ENCODE results near the gene AUTS2. TPM values are rescaled to one million over a fixed set of nuclear protein-coding genes. Genes with fewer than 3 reads are reported as not detected.

AUTS2 gene
- total RNA-seq, 1 experiment from 2014 or later, result 50.0 TPM

DNA sequence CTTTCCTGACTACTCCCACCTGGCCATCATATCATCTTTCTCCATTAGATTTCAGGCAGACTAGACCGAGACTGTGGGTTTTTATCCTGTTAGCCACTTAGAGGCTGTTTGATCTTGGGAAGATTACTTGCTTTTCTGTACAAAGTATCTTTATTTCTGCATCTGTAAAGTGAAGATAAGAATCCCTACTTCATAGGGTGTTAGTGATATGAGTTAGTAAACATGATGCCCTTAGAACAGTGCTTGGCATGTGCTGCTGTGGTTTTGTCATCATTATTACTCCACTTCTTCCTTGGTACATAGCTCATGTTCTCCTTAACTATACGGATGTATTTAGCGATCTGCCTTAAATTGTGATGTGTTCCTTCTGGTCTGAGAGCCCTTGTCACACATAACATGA is 165.2 kb downstream of the AUTS2 start:
- Mint-ChIP-seq H3K4me3 (no peak overlapping the region), H3K36me3 (no peaks in the 10 kb centered on the region), H3K27ac (no peak overlapping the region), H3K4me1 (peaks cover 9% of the 10 kb centered on the region), H3K27me3 (ENCODE audit: low read depth) (no peaks in the 10 kb centered on the region; the same call in 1 of the 2 replicates), H3K9me3 (no peaks in the 10 kb centered on the region)
- no peak for DNase-seq (ENCODE audit: low spot score)
- TF ChIP-seq, protein P1, sequence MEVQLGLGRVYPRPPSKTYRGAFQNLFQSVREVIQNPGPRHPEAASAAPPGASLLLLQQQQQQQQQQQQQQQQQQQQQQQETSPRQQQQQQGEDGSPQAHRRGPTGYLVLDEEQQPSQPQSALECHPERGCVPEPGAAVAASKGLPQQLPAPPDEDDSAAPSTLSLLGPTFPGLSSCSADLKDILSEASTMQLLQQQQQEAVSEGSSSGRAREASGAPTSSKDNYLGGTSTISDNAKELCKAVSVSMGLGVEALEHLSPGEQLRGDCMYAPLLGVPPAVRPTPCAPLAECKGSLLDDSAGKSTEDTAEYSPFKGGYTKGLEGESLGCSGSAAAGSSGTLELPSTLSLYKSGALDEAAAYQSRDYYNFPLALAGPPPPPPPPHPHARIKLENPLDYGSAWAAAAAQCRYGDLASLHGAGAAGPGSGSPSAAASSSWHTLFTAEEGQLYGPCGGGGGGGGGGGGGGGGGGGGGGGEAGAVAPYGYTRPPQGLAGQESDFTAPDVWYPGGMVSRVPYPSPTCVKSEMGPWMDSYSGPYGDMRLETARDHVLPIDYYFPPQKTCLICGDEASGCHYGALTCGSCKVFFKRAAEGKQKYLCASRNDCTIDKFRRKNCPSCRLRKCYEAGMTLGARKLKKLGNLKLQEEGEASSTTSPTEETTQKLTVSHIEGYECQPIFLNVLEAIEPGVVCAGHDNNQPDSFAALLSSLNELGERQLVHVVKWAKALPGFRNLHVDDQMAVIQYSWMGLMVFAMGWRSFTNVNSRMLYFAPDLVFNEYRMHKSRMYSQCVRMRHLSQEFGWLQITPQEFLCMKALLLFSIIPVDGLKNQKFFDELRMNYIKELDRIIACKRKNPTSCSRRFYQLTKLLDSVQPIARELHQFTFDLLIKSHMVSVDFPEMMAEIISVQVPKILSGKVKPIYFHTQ (CRISPR knock-in tag; IDR thresholded peaks at IDR 0.05), result no peak
- TF ChIP-seq NFE2L1 (CRISPR knock-in tag; IDR thresholded peaks at IDR 0.05) (no peak), MXD4 (CRISPR knock-in tag; IDR thresholded peaks at IDR 0.05; ENCODE audit: borderline replicate concordance) (no peak), RELA (CRISPR knock-in tag; IDR thresholded peaks at IDR 0.05; ENCODE audit: borderline replicate concordance) (no peak), ZNF317 (CRISPR knock-in tag; IDR thresholded peaks at IDR 0.05; ENCODE audit: borderline replicate concordance, low read depth) (no peak), HMGA2 (CRISPR knock-in tag; IDR thresholded peaks at IDR 0.05) (no peak), FOXK1 (CRISPR knock-in tag; IDR thresholded peaks at IDR 0.05) (no peak), ZNF671 (CRISPR knock-in tag; IDR thresholded peaks at IDR 0.05) (no peak), ZNF232 (CRISPR knock-in tag; IDR thresholded peaks at IDR 0.05) (no peak), SMAD3 (CRISPR knock-in tag; IDR thresholded peaks at IDR 0.05; ENCODE audit: borderline replicate concordance) (no peak), GRHL2 (CRISPR knock-in tag; IDR thresholded peaks at IDR 0.05; ENCODE audit: insufficient replicate concordance, severe bottlenecking) (no peak)
- TF ChIP-seq, protein P2, sequence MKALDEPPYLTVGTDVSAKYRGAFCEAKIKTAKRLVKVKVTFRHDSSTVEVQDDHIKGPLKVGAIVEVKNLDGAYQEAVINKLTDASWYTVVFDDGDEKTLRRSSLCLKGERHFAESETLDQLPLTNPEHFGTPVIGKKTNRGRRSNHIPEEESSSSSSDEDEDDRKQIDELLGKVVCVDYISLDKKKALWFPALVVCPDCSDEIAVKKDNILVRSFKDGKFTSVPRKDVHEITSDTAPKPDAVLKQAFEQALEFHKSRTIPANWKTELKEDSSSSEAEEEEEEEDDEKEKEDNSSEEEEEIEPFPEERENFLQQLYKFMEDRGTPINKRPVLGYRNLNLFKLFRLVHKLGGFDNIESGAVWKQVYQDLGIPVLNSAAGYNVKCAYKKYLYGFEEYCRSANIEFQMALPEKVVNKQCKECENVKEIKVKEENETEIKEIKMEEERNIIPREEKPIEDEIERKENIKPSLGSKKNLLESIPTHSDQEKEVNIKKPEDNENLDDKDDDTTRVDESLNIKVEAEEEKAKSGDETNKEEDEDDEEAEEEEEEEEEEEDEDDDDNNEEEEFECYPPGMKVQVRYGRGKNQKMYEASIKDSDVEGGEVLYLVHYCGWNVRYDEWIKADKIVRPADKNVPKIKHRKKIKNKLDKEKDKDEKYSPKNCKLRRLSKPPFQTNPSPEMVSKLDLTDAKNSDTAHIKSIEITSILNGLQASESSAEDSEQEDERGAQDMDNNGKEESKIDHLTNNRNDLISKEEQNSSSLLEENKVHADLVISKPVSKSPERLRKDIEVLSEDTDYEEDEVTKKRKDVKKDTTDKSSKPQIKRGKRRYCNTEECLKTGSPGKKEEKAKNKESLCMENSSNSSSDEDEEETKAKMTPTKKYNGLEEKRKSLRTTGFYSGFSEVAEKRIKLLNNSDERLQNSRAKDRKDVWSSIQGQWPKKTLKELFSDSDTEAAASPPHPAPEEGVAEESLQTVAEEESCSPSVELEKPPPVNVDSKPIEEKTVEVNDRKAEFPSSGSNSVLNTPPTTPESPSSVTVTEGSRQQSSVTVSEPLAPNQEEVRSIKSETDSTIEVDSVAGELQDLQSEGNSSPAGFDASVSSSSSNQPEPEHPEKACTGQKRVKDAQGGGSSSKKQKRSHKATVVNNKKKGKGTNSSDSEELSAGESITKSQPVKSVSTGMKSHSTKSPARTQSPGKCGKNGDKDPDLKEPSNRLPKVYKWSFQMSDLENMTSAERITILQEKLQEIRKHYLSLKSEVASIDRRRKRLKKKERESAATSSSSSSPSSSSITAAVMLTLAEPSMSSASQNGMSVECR (CRISPR knock-in tag; IDR thresholded peaks at IDR 0.05; ENCODE audit: borderline replicate concordance), result no peak
- TF ChIP-seq, protein P3, sequence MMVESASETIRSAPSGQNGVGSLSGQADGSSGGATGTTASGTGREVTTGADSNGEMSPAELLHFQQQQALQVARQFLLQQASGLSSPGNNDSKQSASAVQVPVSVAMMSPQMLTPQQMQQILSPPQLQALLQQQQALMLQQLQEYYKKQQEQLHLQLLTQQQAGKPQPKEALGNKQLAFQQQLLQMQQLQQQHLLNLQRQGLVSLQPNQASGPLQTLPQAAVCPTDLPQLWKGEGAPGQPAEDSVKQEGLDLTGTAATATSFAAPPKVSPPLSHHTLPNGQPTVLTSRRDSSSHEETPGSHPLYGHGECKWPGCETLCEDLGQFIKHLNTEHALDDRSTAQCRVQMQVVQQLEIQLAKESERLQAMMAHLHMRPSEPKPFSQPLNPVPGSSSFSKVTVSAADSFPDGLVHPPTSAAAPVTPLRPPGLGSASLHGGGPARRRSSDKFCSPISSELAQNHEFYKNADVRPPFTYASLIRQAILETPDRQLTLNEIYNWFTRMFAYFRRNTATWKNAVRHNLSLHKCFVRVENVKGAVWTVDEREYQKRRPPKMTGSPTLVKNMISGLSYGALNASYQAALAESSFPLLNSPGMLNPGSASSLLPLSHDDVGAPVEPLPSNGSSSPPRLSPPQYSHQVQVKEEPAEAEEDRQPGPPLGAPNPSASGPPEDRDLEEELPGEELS (CRISPR knock-in tag; IDR thresholded peaks at IDR 0.05), result no peak
- TF ChIP-seq, protein P4, sequence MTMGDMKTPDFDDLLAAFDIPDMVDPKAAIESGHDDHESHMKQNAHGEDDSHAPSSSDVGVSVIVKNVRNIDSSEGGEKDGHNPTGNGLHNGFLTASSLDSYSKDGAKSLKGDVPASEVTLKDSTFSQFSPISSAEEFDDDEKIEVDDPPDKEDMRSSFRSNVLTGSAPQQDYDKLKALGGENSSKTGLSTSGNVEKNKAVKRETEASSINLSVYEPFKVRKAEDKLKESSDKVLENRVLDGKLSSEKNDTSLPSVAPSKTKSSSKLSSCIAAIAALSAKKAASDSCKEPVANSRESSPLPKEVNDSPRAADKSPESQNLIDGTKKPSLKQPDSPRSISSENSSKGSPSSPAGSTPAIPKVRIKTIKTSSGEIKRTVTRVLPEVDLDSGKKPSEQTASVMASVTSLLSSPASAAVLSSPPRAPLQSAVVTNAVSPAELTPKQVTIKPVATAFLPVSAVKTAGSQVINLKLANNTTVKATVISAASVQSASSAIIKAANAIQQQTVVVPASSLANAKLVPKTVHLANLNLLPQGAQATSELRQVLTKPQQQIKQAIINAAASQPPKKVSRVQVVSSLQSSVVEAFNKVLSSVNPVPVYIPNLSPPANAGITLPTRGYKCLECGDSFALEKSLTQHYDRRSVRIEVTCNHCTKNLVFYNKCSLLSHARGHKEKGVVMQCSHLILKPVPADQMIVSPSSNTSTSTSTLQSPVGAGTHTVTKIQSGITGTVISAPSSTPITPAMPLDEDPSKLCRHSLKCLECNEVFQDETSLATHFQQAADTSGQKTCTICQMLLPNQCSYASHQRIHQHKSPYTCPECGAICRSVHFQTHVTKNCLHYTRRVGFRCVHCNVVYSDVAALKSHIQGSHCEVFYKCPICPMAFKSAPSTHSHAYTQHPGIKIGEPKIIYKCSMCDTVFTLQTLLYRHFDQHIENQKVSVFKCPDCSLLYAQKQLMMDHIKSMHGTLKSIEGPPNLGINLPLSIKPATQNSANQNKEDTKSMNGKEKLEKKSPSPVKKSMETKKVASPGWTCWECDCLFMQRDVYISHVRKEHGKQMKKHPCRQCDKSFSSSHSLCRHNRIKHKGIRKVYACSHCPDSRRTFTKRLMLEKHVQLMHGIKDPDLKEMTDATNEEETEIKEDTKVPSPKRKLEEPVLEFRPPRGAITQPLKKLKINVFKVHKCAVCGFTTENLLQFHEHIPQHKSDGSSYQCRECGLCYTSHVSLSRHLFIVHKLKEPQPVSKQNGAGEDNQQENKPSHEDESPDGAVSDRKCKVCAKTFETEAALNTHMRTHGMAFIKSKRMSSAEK (CRISPR knock-in tag; IDR thresholded peaks at IDR 0.05; ENCODE audit: borderline replicate concordance), result no peak
- TF ChIP-seq, protein P5, sequence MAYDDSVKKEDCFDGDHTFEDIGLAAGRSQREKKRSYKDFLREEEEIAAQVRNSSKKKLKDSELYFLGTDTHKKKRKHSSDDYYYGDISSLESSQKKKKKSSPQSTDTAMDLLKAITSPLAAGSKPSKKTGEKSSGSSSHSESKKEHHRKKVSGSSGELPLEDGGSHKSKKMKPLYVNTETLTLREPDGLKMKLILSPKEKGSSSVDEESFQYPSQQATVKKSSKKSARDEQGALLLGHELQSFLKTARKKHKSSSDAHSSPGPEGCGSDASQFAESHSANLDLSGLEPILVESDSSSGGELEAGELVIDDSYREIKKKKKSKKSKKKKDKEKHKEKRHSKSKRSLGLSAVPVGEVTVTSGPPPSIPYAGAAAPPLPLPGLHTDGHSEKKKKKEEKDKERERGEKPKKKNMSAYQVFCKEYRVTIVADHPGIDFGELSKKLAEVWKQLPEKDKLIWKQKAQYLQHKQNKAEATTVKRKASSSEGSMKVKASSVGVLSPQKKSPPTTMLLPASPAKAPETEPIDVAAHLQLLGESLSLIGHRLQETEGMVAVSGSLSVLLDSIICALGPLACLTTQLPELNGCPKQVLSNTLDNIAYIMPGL (CRISPR knock-in tag; IDR thresholded peaks at IDR 0.05), result no peak
- no peak for ATAC-seq
- POLR2A ChIA-PET, result no interaction called here
- CTCF ChIA-PET, result no interaction called here
